ENCODE measurements around the gene TESMIN. TPM values are rescaled to one million over a fixed set of nuclear protein-coding genes. Genes with fewer than 3 reads are reported as not detected.

TESMIN gene
- total RNA-seq, 1 experiment from 2014 or later = 9.7 TPM

GRCh38 chr11:68715456-68716122 is 35.7 kb downstream of the TESMIN start:
- no peaks in the 10 kb centered on the region for H3K36me3 Mint-ChIP-seq (ENCODE audit: insufficient read depth, unreplicated experiment)
- H3K4me1 Mint-ChIP-seq (ENCODE audit: insufficient read depth, unreplicated experiment) = no peaks in the 10 kb centered on the region
- H3K27me3 Mint-ChIP-seq (ENCODE audit: insufficient read depth, unreplicated experiment) = peaks cover 33% of the 10 kb centered on the region
- peaks cover 19% of the 10 kb centered on the region for H3K9me3 Mint-ChIP-seq (ENCODE audit: unreplicated experiment)
- intact Hi-C loops (cut with micrococcal nuclease) = no loop called here
- DNase-seq (ENCODE audit: unreplicated experiment) = no peak
- no TSS peak for BruUV-seq (replicated peaks)
- H3K27ac Mint-ChIP-seq (ENCODE audit: low read depth, unreplicated experiment) = no peak overlapping the region
- ChIA-PET CTCF (interaction anchor here (1.1 kb wide), 1 partner anchor 10 kb away, joined by 3 read pairs; no protein-coding TSS in a partner anchor), POLR2A (no interaction called here)
- TF ChIP-seq CTCF (IDR thresholded peaks at IDR 0.05; ENCODE audit: unreplicated experiment) = no peak
- H3K4me3 Mint-ChIP-seq (ENCODE audit: unreplicated experiment) = no peak overlapping the region

GRCh38 chr11:68714060-68714856 is 37.1 kb downstream of the TESMIN start:
- intact Hi-C loops (cut with micrococcal nuclease) = no loop called here
- H3K27me3 Mint-ChIP-seq (ENCODE audit: insufficient read depth, unreplicated experiment) = peaks cover 21% of the 10 kb centered on the region

GRCh38 chr11:68711114-68711513 is 40.2 kb downstream of the TESMIN start:
- H3K4me3 Mint-ChIP-seq (ENCODE audit: unreplicated experiment) = no peak overlapping the region
- TF ChIP-seq CTCF (IDR thresholded peaks at IDR 0.05; ENCODE audit: unreplicated experiment) = no peak
- H3K4me1 Mint-ChIP-seq (ENCODE audit: insufficient read depth, unreplicated experiment) = no peaks in the 10 kb centered on the region
- no peaks in the 10 kb centered on the region for H3K36me3 Mint-ChIP-seq (ENCODE audit: insufficient read depth, unreplicated experiment)
- POLR2A ChIA-PET = no interaction called here
- CTCF ChIA-PET = interaction anchor here (0.5 to 0.9 kb wide), 3 partner anchors 12 to 1072 kb away, joined by 3 to 4 read pairs (median 3); partner anchors contain the start of gene TBX10
- H3K27ac Mint-ChIP-seq (ENCODE audit: low read depth, unreplicated experiment) = no peak overlapping the region
- H3K9me3 Mint-ChIP-seq (ENCODE audit: unreplicated experiment) = no peaks in the 10 kb centered on the region
- no peak for DNase-seq (ENCODE audit: unreplicated experiment)
- intact Hi-C loops (cut with micrococcal nuclease) = no loop called here
- peaks cover 14% of the 10 kb centered on the region for H3K27me3 Mint-ChIP-seq (ENCODE audit: insufficient read depth, unreplicated experiment)
- no TSS peak for BruUV-seq (replicated peaks)

More at GRCh38 chr11:68714060-68714856, 37.1 kb downstream of the TESMIN start:
- Mint-ChIP-seq H3K4me3 (ENCODE audit: unreplicated experiment) (no peak overlapping the region), H3K36me3 (ENCODE audit: insufficient read depth, unreplicated experiment) (no peaks in the 10 kb centered on the region), H3K9me3 (ENCODE audit: unreplicated experiment) (peaks cover 6% of the 10 kb centered on the region), H3K4me1 (ENCODE audit: insufficient read depth, unreplicated experiment) (no peaks in the 10 kb centered on the region), H3K27ac (ENCODE audit: low read depth, unreplicated experiment) (no peak overlapping the region)
- ChIA-PET CTCF (interaction anchor here (0.6 to 1.1 kb wide), 2 partner anchors 12 to 84 kb away, joined by 3 read pairs; no protein-coding TSS in a partner anchor), POLR2A (no interaction called here)
- no peak for TF ChIP-seq CTCF (IDR thresholded peaks at IDR 0.05; ENCODE audit: unreplicated experiment)
- DNase-seq (ENCODE audit: unreplicated experiment) = no peak
- no TSS peak for BruUV-seq (replicated peaks)

GRCh38 chr11:68710409-68710808 is 40.9 kb downstream of the TESMIN start:
- ChIA-PET POLR2A (no interaction called here), CTCF (no interaction called here)
- intact Hi-C loops (cut with micrococcal nuclease) = no loop called here
- no peak for TF ChIP-seq CTCF (IDR thresholded peaks at IDR 0.05; ENCODE audit: unreplicated experiment)
- Mint-ChIP-seq H3K4me1 (ENCODE audit: insufficient read depth, unreplicated experiment) (no peaks in the 10 kb centered on the region), H3K36me3 (ENCODE audit: insufficient read depth, unreplicated experiment) (no peaks in the 10 kb centered on the region), H3K27ac (ENCODE audit: low read depth, unreplicated experiment) (no peak overlapping the region), H3K27me3 (ENCODE audit: insufficient read depth, unreplicated experiment) (peaks cover 14% of the 10 kb centered on the region), H3K4me3 (ENCODE audit: unreplicated experiment) (no peak overlapping the region), H3K9me3 (ENCODE audit: unreplicated experiment) (no peaks in the 10 kb centered on the region)
- no peak for DNase-seq (ENCODE audit: unreplicated experiment)
- no TSS peak for BruUV-seq (replicated peaks)
